Progenitor cell of endocrine pancreas (in vitro differentiated cells): Measurements from ENCODE around the gene LDAH. TPM values are rescaled to one million over a fixed set of nuclear protein-coding genes. Genes with fewer than 3 reads are reported as not detected.

ENCODE experiments used
- DNase-seq: peaks from one replicate; pipeline ENCODE4 v3.0.0; 2021; ENCODE audit warnings: low spot score; ENCODE audit not compliant: unreplicated experiment
- H3K27ac Mint-ChIP-seq: 2 replicates; pipeline ENCODE4 v1.8.0; 2021; ENCODE audit warnings: mild to moderate bottlenecking, moderate library complexity, mixed read lengths
- H3K27me3 Mint-ChIP-seq: 2 replicates; pipeline ENCODE4 v1.8.0; 2021; ENCODE audit warnings: mixed read lengths
- H3K36me3 Mint-ChIP-seq: 2 replicates; pipeline ENCODE4 v1.8.0; 2022; ENCODE audit warnings: mixed read lengths; ENCODE audit not compliant: insufficient read depth
- H3K4me1 Mint-ChIP-seq: 2 replicates; pipeline ENCODE4 v1.8.0; 2021; ENCODE audit warnings: low read depth, mixed read lengths
- H3K4me3 Mint-ChIP-seq: 2 replicates; pipeline ENCODE4 v1.8.0; 2021; ENCODE audit warnings: low read depth, mild to moderate bottlenecking, moderate library complexity, mixed read lengths
- H3K9me3 Mint-ChIP-seq: 2 replicates; pipeline ENCODE4 v1.8.0; 2021; ENCODE audit warnings: low read depth, mixed read lengths
- CTCF ChIP-seq: fragments of 200-600 bp; sonication (generic); IDR thresholded peaks from one replicate; pipeline ENCODE4 v1.5.0; 2021; ENCODE audit warnings: antibody characterized with exemption, mild to moderate bottlenecking; ENCODE audit not compliant: unreplicated experiment
- total RNA-seq: library from RNA; stranded (reverse); gene quantifications from 2 replicates; pipeline ENCODE4 v1.2.1, GENCODE V29; 2021

LDAH gene
- total RNA-seq, 1 donor from 2014 or later: 25.1 TPM

GRCh38 chr2:20651731-20652099, 171.2 kb downstream of the LDAH start:
- no peak for DNase-seq
- peaks cover 26% of the 10 kb centered on the region for H3K27me3 Mint-ChIP-seq
- H3K36me3 Mint-ChIP-seq: no peaks in the 10 kb centered on the region
- peak overlapping the region; percentile 97 for H3K27ac Mint-ChIP-seq
- no peak for TF ChIP-seq CTCF
- H3K9me3 Mint-ChIP-seq: no peaks in the 10 kb centered on the region
- H3K4me3 Mint-ChIP-seq: peak overlapping the region; percentile 88
- peaks cover 7% of the 10 kb centered on the region for H3K4me1 Mint-ChIP-seq

GRCh38 chr2:20650877-20651730, 171.8 kb downstream of the LDAH start, which contains the start of gene HS1BP3:
Gene HS1BP3 (minus strand): TSS chr2:20651098. CDS start chr2:20651063, 35 bp downstream.
- H3K27me3 Mint-ChIP-seq: peaks cover 22% of the 10 kb centered on the region
- H3K27ac Mint-ChIP-seq: peak within 1 kb of the TSS; percentile 97
- peak; percentile 86 for DNase-seq
- H3K4me3 Mint-ChIP-seq: peak within 1 kb of the TSS; percentile 88
- H3K4me1 Mint-ChIP-seq: peaks cover 7% of the 10 kb centered on the region
- no peaks in the 10 kb centered on the region for H3K9me3 Mint-ChIP-seq
- H3K36me3 Mint-ChIP-seq: no peaks in the 10 kb centered on the region
- TF ChIP-seq CTCF: peak; percentile 97

GRCh38 chr2:20650393-20650876, 172.5 kb downstream of the LDAH start:
- Mint-ChIP-seq H3K9me3 (no peaks in the 10 kb centered on the region), H3K27ac (peak overlapping the region; percentile 60), H3K4me3 (peak overlapping the region; percentile 74), H3K27me3 (peaks cover 18% of the 10 kb centered on the region), H3K4me1 (peaks cover 7% of the 10 kb centered on the region), H3K36me3 (no peaks in the 10 kb centered on the region)
- TF ChIP-seq CTCF: no peak
- DNase-seq: no peak

- DNase-seq: no peak
- Mint-ChIP-seq H3K4me3 (peak overlapping the region; percentile 74), H3K36me3 (peaks cover under 1% of the 10 kb centered on the region), H3K9me3 (no peaks in the 10 kb centered on the region), H3K4me1 (peaks cover 7% of the 10 kb centered on the region), H3K27me3 (peaks cover 15% of the 10 kb centered on the region), H3K27ac (peak overlapping the region; percentile 60)
- TF ChIP-seq CTCF: no peak
Measured at GRCh38 chr2:20649976-20650375, 172.9 kb downstream of the LDAH start.

GRCh38 chr2:20649576-20649975, 173.3 kb downstream of the LDAH start:
- Mint-ChIP-seq H3K9me3 (no peaks in the 10 kb centered on the region), H3K27me3 (peaks cover 14% of the 10 kb centered on the region), H3K36me3 (peaks cover 4% of the 10 kb centered on the region), H3K4me1 (peaks cover 7% of the 10 kb centered on the region), H3K27ac (peak overlapping the region; percentile 60), H3K4me3 (peak overlapping the region; percentile 74)
- TF ChIP-seq CTCF: no peak
- DNase-seq: no peak
